Astrocyte of the cerebellum (primary cell): ENCODE data around the gene ALKBH7.

Experiments
- DNase-seq: peaks from one replicate; pipeline ENCODE4 v3.0.0-alpha.2; 2011; ENCODE audit warnings: low read depth
- H3K4me3 ChIP-seq: 2 replicates; pipeline ENCODE4 v1.5.1; 2011; ENCODE audit warnings: mild to moderate bottlenecking, low read depth, low read length, moderate library complexity
- CTCF ChIP-seq: IDR thresholded peaks from 2 replicates; pipeline ENCODE4 v1.5.1; 2012; ENCODE audit warnings: low read length, low read depth, moderate library complexity, mild to moderate bottlenecking; ENCODE audit errors: missing control alignments
- in situ Hi-C: cut with HindIII; loops from 2 replicates; pipeline ENCODE4 v1.10.0; 2017; ENCODE audit warnings: low sequenced_read_pairs

Gene ALKBH7

GRCh38 chr19:6372594-6373095 lies at the start of gene ALKBH7:
Gene ALKBH7 (plus strand): TSS chr19:6372794. CDS start chr19:6372821, 27 bp downstream.
- peak; percentile 100 for DNase-seq
- in situ Hi-C loops, result no loop called here
- TF ChIP-seq CTCF, result no peak
- H3K4me3 ChIP-seq, result peak within 1 kb of the TSS; percentile 73

DNA sequence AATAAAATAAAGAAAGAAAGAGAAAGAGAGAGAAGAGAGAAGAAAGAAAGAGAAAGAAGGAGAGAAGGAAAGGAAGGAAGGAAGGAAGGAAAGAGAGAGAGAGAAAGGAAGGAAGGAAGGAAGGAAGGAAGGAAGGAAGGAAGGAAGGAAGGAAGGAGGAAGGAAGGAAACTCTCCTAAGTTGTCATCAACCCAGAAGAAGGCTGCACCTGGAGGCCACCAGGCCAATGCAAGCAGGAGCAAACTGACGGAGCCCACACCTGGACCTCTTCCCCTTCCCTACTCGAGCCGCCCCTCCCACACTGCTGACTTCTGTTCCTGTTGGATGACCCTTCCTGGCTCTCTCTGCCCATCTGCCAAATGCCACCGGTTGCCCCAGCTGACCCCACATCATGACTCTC lies 47.8 kb upstream of the ALKBH7 start:
- in situ Hi-C loops, result no loop called here
- TF ChIP-seq CTCF, result no peak
- H3K4me3 ChIP-seq, result no peak overlapping the region
- DNase-seq, result no peak

DNA sequence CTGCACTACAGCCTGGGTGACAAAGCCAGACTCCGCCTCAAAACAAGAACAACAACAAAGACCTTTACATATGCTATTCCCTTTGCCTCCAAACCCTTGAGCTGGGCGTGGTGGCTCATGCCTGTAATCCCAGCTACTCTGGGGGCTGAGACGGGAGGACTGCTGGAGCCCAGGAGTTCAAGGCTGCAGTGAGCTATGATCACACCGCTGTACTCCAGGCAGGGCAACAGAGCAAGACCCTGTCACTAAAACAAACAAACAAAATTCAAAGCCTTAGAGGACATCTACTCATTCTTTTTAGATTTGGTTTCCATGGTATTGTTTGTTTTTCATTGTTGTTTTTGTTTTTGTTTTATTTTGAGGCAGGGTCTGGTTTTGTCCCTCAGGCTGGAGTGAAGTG lies 47.0 kb upstream of the ALKBH7 start:
- no peak for TF ChIP-seq CTCF
- in situ Hi-C loops, result no loop called here
- no peak overlapping the region for H3K4me3 ChIP-seq
- no peak for DNase-seq

- no peak overlapping the region for H3K4me3 ChIP-seq
- DNase-seq, result no peak
- no peak for TF ChIP-seq CTCF
- in situ Hi-C loops, result no loop called here
These were observed 45.8 kb upstream of the ALKBH7 start for GRCh38 chr19:6326815-6327214.

DNA sequence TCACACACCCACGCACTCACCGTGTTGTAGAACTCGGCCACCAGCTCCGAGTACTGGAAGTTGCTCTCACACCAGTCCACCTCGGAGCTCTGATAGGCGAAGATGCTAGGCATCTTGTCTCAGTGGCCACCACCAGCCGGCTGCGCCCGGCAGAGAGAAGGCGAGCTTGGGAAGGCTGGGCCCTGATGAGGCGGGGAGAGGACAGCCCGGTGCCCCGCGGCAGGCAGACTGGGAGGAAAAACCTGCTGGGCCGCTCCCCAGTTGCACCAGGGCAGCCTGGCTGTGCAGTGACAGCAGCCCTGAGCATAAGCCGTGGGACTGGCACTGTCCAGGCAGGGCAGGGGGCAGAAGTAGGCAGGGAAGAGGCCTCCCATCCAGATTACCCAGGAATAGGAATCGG lies 39.2 kb upstream of the ALKBH7 start, which contains the start of gene ACER1:
Gene ACER1, minus strand, starts transcription at position 174 of the 400 bp plus-strand sequence. Its CDS starts 61 bp downstream, at position 113.
- in situ Hi-C loops, result loop anchor here (5.0 kb wide), 1 partner anchor 46 kb away; no protein-coding TSS in a partner anchor
- no peak within 1 kb of the TSS for H3K4me3 ChIP-seq
- no peak for TF ChIP-seq CTCF

DNA sequence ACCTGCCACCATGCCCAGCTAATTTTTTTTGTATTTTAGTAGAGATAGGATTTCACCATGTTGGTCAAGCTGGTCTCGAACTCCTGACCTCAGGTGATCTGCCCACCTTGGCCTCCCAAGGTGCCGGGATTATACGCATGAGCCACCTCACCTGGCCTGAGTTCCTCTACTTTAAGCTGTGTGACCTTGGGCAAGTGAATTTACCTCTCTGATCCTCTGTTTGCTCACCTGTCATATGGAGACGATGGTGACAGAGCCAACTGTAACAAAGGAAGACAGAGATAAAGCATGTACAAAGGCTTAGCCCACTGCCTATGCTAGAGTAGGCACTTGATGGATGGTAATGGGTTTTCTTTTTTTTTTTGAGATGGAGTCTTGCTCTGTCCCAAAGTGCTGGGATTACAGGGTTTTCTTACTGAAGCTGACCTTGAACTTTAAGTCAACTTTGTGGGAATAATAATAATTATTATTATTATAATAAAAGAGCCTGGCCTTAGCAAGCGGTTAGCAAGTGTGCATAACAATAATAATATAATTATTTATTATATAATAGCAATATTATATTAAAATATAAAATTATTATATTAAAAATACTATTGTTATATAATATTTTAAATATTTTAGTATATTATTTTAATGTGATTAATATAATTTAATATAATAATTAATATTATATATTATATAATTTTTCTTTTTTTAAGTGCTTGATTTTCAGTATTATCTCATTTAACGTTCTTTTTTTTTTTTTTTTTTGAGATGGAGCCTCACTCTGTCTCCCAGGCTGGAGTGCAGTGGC lies 37.9 kb upstream of the ALKBH7 start:
- in situ Hi-C loops, result loop anchor here (5.0 kb wide), 1 partner anchor 47 kb away; no protein-coding TSS in a partner anchor
- H3K4me3 ChIP-seq, result no peak overlapping the region
- DNase-seq, result no peak
- TF ChIP-seq CTCF, result no peak

More for the DNA sequence above, 39.2 kb upstream of the ALKBH7 start, which contains the start of gene ACER1:
- DNase-seq, result no peak
